ENCODE data around the gene TGM5. TPM values are rescaled to one million over a fixed set of nuclear protein-coding genes. Genes with fewer than 3 reads are reported as not detected.

Gene TGM5
- total and polyA plus RNA-seq, 2 donors from 2014 or later: not detected

- Histone ChIP-seq H3K27me3 (ENCODE audit: control insufficient read depth, insufficient read depth, low read length) (no peaks in the 10 kb centered on the region), H3K27ac (ENCODE audit: low read depth in 2 of 2, low read length in 2 of 2) (no peak overlapping the region), H3K9ac (ENCODE audit: low read length in 3 of 3) (no peak overlapping the region), H3K36me3 (ENCODE audit: control insufficient read depth in 2 of 3, insufficient read depth in 3 of 3, low read length in 3 of 3) (no peaks in the 10 kb centered on the region), H3K9me3 (ENCODE audit: control insufficient read depth in 2 of 3, insufficient read depth in 1 of 3, low read length in 3 of 3) (no peaks in the 10 kb centered on the region), H3K4me1 (ENCODE audit: control insufficient read depth in 2 of 3, insufficient read depth in 2 of 3, low read depth in 1 of 3, low read length in 3 of 3) (no peaks in the 10 kb centered on the region), H3K4me3 (ENCODE audit: low read length in 3 of 3) (no peak overlapping the region)
- intact Hi-C loops (cut with DNase I): no loop called here
- DNase-seq (no peak), FAIRE-seq (no peak)
- TF ChIP-seq CTCF (IDR thresholded peaks at IDR 0.05; ENCODE audit: borderline replicate concordance, extremely low read depth, insufficient read depth): no peak
Observed at GRCh38 chr15:43268111-43269105, 1.7 kb upstream of the TGM5 start.

- FAIRE-seq (no peak), DNase-seq (no peak)
- no peaks in the 10 kb centered on the region for H3K9me3 ChIP-seq (ENCODE audit: control insufficient read depth in 2 of 3, insufficient read depth in 1 of 3, low read length in 3 of 3)
- H3K4me3 ChIP-seq (ENCODE audit: low read length in 3 of 3): no peak overlapping the region
- H3K27ac ChIP-seq (ENCODE audit: low read depth in 2 of 2, low read length in 2 of 2): no peak overlapping the region
- no peaks in the 10 kb centered on the region for H3K27me3 ChIP-seq (ENCODE audit: control insufficient read depth, insufficient read depth, low read length)
- intact Hi-C loops (cut with DNase I): no loop called here
- H3K4me1 ChIP-seq (ENCODE audit: control insufficient read depth in 2 of 3, insufficient read depth in 2 of 3, low read depth in 1 of 3, low read length in 3 of 3): no peaks in the 10 kb centered on the region
- no peaks in the 10 kb centered on the region for H3K36me3 ChIP-seq (ENCODE audit: control insufficient read depth in 2 of 3, insufficient read depth in 3 of 3, low read length in 3 of 3)
- no peak for TF ChIP-seq CTCF (IDR thresholded peaks at IDR 0.05; ENCODE audit: borderline replicate concordance, extremely low read depth, insufficient read depth)
- no peak overlapping the region for H3K9ac ChIP-seq (ENCODE audit: low read length in 3 of 3)
Observed at GRCh38 chr15:43267439-43267838, 711 bp upstream of the TGM5 start.

- FAIRE-seq (no peak), DNase-seq (no peak)
- Histone ChIP-seq H3K9me3 (ENCODE audit: control insufficient read depth in 2 of 3, insufficient read depth in 1 of 3, low read length in 3 of 3) (no peaks in the 10 kb centered on the region), H3K4me3 (ENCODE audit: low read length in 3 of 3) (no peak overlapping the region), H3K27me3 (ENCODE audit: control insufficient read depth, insufficient read depth, low read length) (no peaks in the 10 kb centered on the region), H3K9ac (ENCODE audit: low read length in 3 of 3) (no peak overlapping the region), H3K27ac (ENCODE audit: low read depth in 2 of 2, low read length in 2 of 2) (no peak overlapping the region), H3K4me1 (ENCODE audit: control insufficient read depth in 2 of 3, insufficient read depth in 2 of 3, low read depth in 1 of 3, low read length in 3 of 3) (no peaks in the 10 kb centered on the region), H3K36me3 (ENCODE audit: control insufficient read depth in 2 of 3, insufficient read depth in 3 of 3, low read length in 3 of 3) (no peaks in the 10 kb centered on the region)
- intact Hi-C loops (cut with DNase I): no loop called here
- TF ChIP-seq CTCF (IDR thresholded peaks at IDR 0.05; ENCODE audit: borderline replicate concordance, extremely low read depth, insufficient read depth): no peak
Observed at GRCh38 chr15:43266386-43266785, 342 bp downstream of the TGM5 start.

All from kidney (tissue), 14 donors.